ENCODE results near the gene TMEM63B.
"Not testable (repeated sequence)": the region's sequence is repeated elsewhere in the genome, so short reads cannot be mapped to it uniquely, and the experiment has no call there.

Gene TMEM63B

GRCh38 chr6:44091356-44091755 is 36.0 kb upstream of the TMEM63B start:
- not testable (repeated sequence) for H3K27me3 Mint-ChIP-seq, ATAC-seq, DNase-seq, H3K4me3 Mint-ChIP-seq, H3K27ac Mint-ChIP-seq, H3K9me3 Mint-ChIP-seq
- peaks cover 19% of the 10 kb centered on the region for H3K4me1 Mint-ChIP-seq

- H3K4me1 Mint-ChIP-seq, result peaks cover 17% of the 10 kb centered on the region
These were observed 35.1 kb upstream of the TMEM63B start for GRCh38 chr6:44091981-44092884.

GRCh38 chr6:44093066-44093465 is 34.3 kb upstream of the TMEM63B start:
- H3K4me3 Mint-ChIP-seq, result no peak overlapping the region
- ATAC-seq (no peak), DNase-seq (no peak)
- H3K27ac Mint-ChIP-seq, result no peak overlapping the region
- no peaks in the 10 kb centered on the region for H3K9me3 Mint-ChIP-seq
- H3K27me3 Mint-ChIP-seq, result no peaks in the 10 kb centered on the region
- H3K4me1 Mint-ChIP-seq, result peaks cover 17% of the 10 kb centered on the region

More at GRCh38 chr6:44091981-44092884, 35.1 kb upstream of the TMEM63B start:
- H3K27ac Mint-ChIP-seq, result no peak overlapping the region
- no peaks in the 10 kb centered on the region for H3K9me3 Mint-ChIP-seq
- no peak overlapping the region for H3K4me3 Mint-ChIP-seq
- ATAC-seq (no peak), DNase-seq (no peak)
- H3K27me3 Mint-ChIP-seq, result no peaks in the 10 kb centered on the region

- H3K9me3 Mint-ChIP-seq, result no peaks in the 10 kb centered on the region
- DNase-seq (no peak), ATAC-seq (no peak)
- H3K4me3 Mint-ChIP-seq, result no peak overlapping the region
- no peaks in the 10 kb centered on the region for H3K27me3 Mint-ChIP-seq
- H3K27ac Mint-ChIP-seq, result peak overlapping the region; percentile 0 to 6
- H3K4me1 Mint-ChIP-seq, result peaks cover 17% of the 10 kb centered on the region
These were observed 33.5 kb upstream of the TMEM63B start for GRCh38 chr6:44093750-44094402.

GRCh38 chr6:44094403-44095242 is 32.7 kb upstream of the TMEM63B start:
- ATAC-seq (no peak), DNase-seq (no peak)
- Mint-ChIP-seq H3K4me3 (no peak overlapping the region), H3K27ac (peak overlapping the region in 1 of 2 donors; percentile 0), H3K27me3 (no peaks in the 10 kb centered on the region), H3K4me1 (peaks cover 17% of the 10 kb centered on the region), H3K9me3 (no peaks in the 10 kb centered on the region)

- H3K4me1 Mint-ChIP-seq, result peaks cover 13% of the 10 kb centered on the region
- H3K9me3 Mint-ChIP-seq, DNase-seq, ATAC-seq, H3K27ac Mint-ChIP-seq, H3K4me3 Mint-ChIP-seq, H3K27me3 Mint-ChIP-seq: not testable (repeated sequence)
These were observed 32.1 kb upstream of the TMEM63B start for GRCh38 chr6:44095243-44095623.

- peak overlapping the region; percentile 84 to 92 for H3K27ac Mint-ChIP-seq
- H3K4me3 Mint-ChIP-seq, result no peak overlapping the region
- no peaks in the 10 kb centered on the region for H3K27me3 Mint-ChIP-seq
- ATAC-seq (peak; percentile 92), DNase-seq (peak; percentile 67 to 77)
- no peaks in the 10 kb centered on the region for H3K9me3 Mint-ChIP-seq
- peaks cover 5% of the 10 kb centered on the region for H3K4me1 Mint-ChIP-seq
These were observed 30.7 kb upstream of the TMEM63B start for GRCh38 chr6:44096612-44097011.

- Mint-ChIP-seq H3K27ac (no peak overlapping the region), H3K9me3 (no peaks in the 10 kb centered on the region), H3K4me1 (peaks cover 16% of the 10 kb centered on the region), H3K4me3 (no peak overlapping the region), H3K27me3 (no peaks in the 10 kb centered on the region)
- ATAC-seq (no peak), DNase-seq (no peak)
These were observed 29.5 kb upstream of the TMEM63B start for GRCh38 chr6:44097782-44098317.

GRCh38 chr6:44099192-44099591 is 28.2 kb upstream of the TMEM63B start:
- Mint-ChIP-seq H3K27ac (no peak overlapping the region), H3K4me1 (peaks cover 19% of the 10 kb centered on the region), H3K27me3 (no peaks in the 10 kb centered on the region), H3K9me3 (no peaks in the 10 kb centered on the region), H3K4me3 (no peak overlapping the region)
- DNase-seq, result no peak
- ATAC-seq, result no peak

- Mint-ChIP-seq H3K27ac (no peak overlapping the region), H3K4me3 (no peak overlapping the region), H3K9me3 (no peaks in the 10 kb centered on the region), H3K27me3 (no peaks in the 10 kb centered on the region), H3K4me1 (peaks cover 19% of the 10 kb centered on the region)
- DNase-seq, result peak in 1 of 2 donors; percentile 23
- peak; percentile 65 for ATAC-seq
These were observed 27.2 kb upstream of the TMEM63B start for GRCh38 chr6:44100088-44100550.

- DNase-seq (no peak), ATAC-seq (no peak)
- H3K27ac Mint-ChIP-seq, result peak overlapping the region in 1 of 2 donors; percentile 1
- peaks cover 19% of the 10 kb centered on the region for H3K4me1 Mint-ChIP-seq
- no peaks in the 10 kb centered on the region for H3K27me3 Mint-ChIP-seq
- H3K4me3 Mint-ChIP-seq, result no peak overlapping the region
- no peaks in the 10 kb centered on the region for H3K9me3 Mint-ChIP-seq
These were observed 25.5 kb upstream of the TMEM63B start for GRCh38 chr6:44101832-44102231.

- peaks cover 19% of the 10 kb centered on the region for H3K4me1 Mint-ChIP-seq
- peak overlapping the region; percentile 42 to 88 for H3K27ac Mint-ChIP-seq
- no peaks in the 10 kb centered on the region for H3K27me3 Mint-ChIP-seq
- DNase-seq (no peak), ATAC-seq (no peak)
- no peaks in the 10 kb centered on the region for H3K9me3 Mint-ChIP-seq
- H3K4me3 Mint-ChIP-seq, result no peak overlapping the region
These were observed 24.8 kb upstream of the TMEM63B start for GRCh38 chr6:44102527-44102926.

GRCh38 chr6:44104481-44105021 is 22.8 kb upstream of the TMEM63B start:
- Mint-ChIP-seq H3K27me3 (no peaks in the 10 kb centered on the region), H3K4me1 (peaks cover 19% of the 10 kb centered on the region), H3K27ac (no peak overlapping the region), H3K9me3 (no peaks in the 10 kb centered on the region), H3K4me3 (no peak overlapping the region)
- ATAC-seq, result no peak
- no peak for DNase-seq

GRCh38 chr6:44105146-44105545 is 22.2 kb upstream of the TMEM63B start:
- no peak for ATAC-seq
- H3K9me3 Mint-ChIP-seq, result no peaks in the 10 kb centered on the region
- peaks cover 19% of the 10 kb centered on the region for H3K4me1 Mint-ChIP-seq
- H3K4me3 Mint-ChIP-seq, result no peak overlapping the region
- H3K27me3 Mint-ChIP-seq, result no peaks in the 10 kb centered on the region
- no peak for DNase-seq
- H3K27ac Mint-ChIP-seq, result no peak overlapping the region
